NCI-H82 (cell line): ENCODE data around the gene RXFP4.
A peak's percentile ranks its signal among the peaks of the same experiment; 100 is the strongest.
"Not testable (repeated sequence)": the region's sequence is repeated elsewhere in the genome, so short reads cannot be mapped to it uniquely, and the experiment has no call there.

Source experiments
- DNase-seq: peaks from one replicate; lab custom pipeline; 2025; lab: John Stamatoyannopoulos, UW

Gene RXFP4

DNA sequence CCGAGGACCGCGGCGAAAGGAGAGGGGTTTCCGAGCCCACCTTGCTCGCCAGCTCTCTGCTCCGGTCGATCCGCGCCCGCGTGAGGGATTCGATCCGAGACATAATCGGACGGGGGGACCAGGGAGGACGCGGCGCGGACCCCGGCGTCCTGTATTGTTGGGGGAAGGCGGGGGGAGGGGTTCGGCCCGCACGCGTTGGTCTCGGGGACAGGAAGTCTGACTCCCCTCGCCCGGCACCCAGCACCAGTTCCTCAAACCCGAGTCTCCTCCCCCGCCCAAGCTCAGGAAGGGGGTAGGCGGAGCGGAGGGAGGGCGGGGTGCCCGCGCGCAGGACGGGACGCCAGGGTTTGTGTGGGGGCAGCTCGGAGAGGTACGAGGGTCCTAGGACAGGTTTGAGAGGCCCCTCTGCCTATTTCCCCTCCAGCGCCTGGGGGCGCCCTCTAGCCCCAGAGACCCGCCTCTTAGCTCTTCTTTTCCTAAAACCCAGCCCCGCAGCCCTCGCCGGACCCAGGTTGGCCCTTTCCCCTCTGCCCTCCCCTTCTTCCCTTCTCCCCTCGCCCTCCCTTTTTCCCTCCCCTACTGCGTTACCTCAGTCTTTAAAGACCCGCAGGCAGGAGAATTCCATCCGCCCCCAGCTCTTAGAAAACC lies 37.0 kb downstream of the RXFP4 start, which contains the start of gene ARHGEF2:
Gene ARHGEF2 (minus strand): TSS at position 223 of the 648 bp plus-strand sequence. CDS start 120 bp downstream, at position 103.
- DNase-seq, result peak; percentile 94

GRCh38 chr1:155978973-155979429 lies 37.6 kb downstream of the RXFP4 start:
- DNase-seq, result peak; percentile 50

DNA sequence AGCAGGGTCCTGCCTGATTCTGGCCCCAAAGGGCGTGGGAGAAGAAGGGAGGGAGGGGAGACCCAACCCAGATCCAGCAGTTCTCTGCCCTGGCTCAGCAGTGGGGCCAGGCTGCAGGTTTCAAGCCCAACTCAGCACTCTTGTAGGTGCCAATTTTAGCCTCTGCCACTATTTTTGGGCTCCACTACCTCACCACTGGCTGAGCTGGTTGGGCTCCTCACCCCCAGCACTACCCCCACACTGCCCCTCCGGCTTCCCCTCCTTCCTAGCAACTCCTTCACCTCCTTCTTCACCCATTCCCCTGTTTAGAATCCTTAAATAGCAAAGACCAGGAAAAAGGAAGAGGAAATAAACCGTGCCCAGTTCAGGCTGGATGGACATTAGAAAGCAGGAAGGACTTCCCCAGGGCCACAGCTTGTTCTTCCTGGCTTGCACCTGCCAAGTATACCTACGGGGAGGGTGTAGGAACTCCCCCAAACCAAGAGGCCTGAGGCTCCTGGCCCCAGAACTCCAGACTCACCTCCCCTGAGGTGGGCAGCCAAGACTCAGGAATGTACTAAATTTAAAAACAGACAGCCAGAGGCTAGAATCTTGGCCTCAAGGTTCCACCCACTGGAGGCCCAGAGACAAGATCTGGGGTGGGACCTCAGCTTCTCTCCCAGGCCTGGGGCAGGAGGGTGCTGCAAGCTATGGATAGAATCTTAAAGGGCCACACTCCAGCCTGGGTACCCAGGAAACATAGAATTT lies 38.3 kb downstream of the RXFP4 start:
- DNase-seq, result no peak

DNA sequence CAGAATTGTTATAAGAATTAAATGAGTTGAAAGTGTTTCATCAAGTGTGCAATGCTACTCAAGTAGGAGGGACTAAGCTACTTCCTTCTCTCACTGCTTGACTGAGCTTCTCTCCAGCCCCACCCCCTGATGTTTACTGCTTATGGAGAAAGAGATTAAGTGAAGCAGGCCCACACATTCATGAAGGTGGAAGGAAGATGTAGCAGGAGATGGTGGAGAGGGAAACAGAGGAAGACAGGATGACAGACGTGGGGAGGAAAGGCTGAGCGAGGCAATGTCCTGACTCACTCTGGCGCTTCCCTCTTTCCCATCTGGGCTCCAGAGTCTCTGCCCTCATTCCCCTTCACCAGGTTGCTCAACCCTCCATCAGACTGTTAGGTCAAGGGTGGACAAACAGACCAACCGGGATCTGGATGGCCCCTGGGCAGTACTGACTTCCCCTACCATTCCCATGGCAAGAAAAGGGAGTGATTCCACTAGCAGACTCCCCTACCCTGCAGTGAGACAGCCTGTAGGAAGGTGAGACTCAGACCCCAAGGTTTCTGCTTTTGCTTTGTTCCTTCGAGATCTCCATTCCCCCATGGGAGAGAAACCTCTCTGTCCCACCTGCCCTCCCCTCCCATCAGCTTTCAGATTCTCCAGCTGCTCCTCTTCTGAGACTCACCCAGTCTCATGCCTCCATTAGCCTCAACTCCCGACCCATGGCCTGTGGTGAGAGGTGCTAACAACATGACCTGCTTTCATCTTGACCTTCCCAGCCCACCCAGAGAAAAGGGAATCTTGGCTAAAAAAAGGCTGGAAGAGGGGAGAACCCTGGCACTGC lies 40.0 kb downstream of the RXFP4 start:
- peak; percentile 65 for DNase-seq

- DNase-seq, result no peak
Measured at GRCh38 chr1:155982106-155982505, 40.7 kb downstream of the RXFP4 start.

GRCh38 chr1:155983191-155984024 lies 42.0 kb downstream of the RXFP4 start:
- DNase-seq, result peak; percentile 90

DNA sequence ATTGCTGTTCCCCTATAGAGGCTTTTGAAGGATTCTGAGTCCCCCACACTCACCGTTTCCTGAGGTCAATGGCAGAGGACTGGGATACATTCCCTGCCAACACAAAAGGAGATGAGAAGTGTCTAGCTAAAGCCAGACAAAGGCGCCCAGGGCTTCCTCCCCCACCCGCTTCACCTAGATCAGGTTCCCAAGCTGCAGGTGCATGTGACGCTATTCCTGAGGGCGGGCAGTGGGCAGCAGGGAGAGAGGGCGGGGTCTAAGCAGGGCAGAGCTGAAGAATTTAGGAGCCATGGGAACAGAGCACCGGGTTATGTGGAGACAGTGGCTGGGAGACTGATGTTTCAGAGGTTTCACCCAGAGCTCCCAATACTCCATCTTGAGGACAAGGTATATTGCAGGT lies 42.9 kb downstream of the RXFP4 start:
- no peak for DNase-seq

DNA sequence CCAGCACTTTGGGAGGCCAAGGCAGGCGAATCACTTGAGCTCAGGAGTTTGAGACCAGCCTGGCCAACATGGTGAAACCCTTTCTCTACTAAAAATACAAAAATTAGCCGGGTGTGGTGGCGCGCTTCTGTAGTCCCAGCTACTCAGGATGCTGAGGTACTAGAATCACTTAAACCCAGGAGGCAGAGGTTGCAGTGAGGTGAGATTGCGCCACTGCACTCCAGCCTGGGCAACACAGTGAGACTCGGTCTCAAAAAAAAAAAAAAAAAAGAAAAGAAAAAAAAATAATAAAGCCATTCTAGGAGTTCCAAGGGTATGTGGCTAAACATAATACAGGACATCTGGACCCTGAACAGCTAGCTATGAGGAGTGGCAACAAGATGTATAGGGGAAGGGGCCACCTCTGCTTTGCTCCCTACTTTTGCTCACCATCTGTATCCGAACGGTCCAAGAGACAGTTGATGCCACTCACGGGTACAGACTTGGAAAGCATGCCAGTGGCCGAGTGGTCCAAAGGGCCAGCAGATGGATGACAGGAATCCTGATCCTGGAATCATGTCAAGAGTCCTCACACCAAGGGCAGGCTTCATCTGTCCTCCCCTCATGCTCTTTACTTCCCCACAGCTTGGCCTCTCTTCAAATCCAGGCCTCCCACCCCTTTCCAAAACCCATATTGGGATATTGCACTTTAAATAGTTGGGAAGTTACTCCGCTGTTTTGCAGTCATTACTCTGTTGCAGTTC lies 43.6 kb downstream of the RXFP4 start:
- DNase-seq, result not testable (repeated sequence)

DNA sequence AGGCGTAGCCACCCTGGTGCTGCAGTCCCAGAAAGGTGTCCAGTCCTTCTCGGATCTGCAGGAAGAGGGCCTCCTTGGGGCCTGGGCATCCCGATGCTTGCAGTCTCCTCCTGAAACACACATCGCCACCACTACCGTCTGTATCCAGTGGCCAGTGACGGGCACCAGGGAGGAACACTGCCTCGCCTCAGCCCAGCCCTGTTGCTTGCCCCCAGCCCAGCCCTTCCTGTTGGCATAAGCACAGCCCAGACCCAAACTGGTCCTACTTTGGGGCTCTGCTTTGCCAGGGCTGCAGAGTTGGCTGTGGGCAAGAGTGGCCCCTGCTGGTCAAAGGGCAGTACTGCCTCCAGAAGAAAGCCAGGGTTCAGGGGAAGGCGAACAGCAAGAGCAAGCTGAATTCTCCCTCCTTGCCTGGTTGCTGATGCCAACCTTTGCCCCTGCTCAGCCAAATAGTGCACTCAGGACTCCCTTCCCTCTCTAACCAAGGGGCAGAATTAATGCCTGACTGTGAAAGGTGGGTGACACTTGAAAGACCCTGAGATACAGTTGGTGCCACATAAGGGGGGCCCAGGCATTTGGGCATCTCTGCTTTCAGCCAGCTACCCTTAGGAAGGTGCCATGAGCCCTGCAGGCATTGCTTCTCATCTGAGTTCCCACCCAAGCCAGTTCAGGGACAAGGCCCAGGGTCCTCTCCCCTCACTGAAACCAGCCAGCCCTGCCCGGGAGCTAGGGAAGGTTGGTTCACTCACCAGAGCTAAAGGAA lies 48.0 kb downstream of the RXFP4 start:
- peak; percentile 81 for DNase-seq

GRCh38 chr1:155990005-155990739 lies 48.7 kb downstream of the RXFP4 start:
- no peak for DNase-seq
